HEK293T (cell line): ENCODE results near the gene FOSB.

Experiments used
- CTCF ChIA-PET: fragments of 350-600 bp; formaldehyde crosslinking; extraction: SDS; loops from one replicate; lab custom pipeline; 2021; ENCODE audit warnings: antibody characterized with exemption, inconsistent platforms; lab: Yijun Ruan, JAX
- POLR2A ChIA-PET: fragments of 350-600 bp; formaldehyde crosslinking; extraction: SDS; loops from one replicate; lab custom pipeline; 2020; ENCODE audit warnings: antibody characterized with exemption, inconsistent platforms; lab: Yijun Ruan, JAX
- DNase-seq: peaks from one replicate; pipeline ENCODE4 v3.0.0; 2012; ENCODE audit warnings: mixed read lengths; ENCODE audit errors: extremely low spot score
- ARNT ChIP-seq: fragments of 450-650 bp; IDR thresholded peaks from 2 replicates; pipeline ENCODE4 v1.6.1; 2017; ENCODE audit warnings: mild to moderate bottlenecking
- BHLHE40 ChIP-seq: fragments of 450-650 bp; IDR thresholded peaks from 2 replicates; pipeline ENCODE4 v1.6.1; 2016; ENCODE audit warnings: mild to moderate bottlenecking, moderate library complexity, borderline replicate concordance
- CTBP1 ChIP-seq: fragments of 450-650 bp; IDR thresholded peaks from 2 replicates; pipeline ENCODE4 v1.6.1; 2016; ENCODE audit warnings: borderline replicate concordance
- ELF4 ChIP-seq: fragments of 450-650 bp; IDR thresholded peaks from 2 replicates; pipeline ENCODE4 v1.6.1; 2017; ENCODE audit warnings: antibody characterized with exemption
- FOXA1 ChIP-seq: fragments of 450-650 bp; IDR thresholded peaks from 2 replicates; pipeline ENCODE4 v1.6.1; 2016; ENCODE audit warnings: mild to moderate bottlenecking
- FOXK2 ChIP-seq: fragments of 450-650 bp; IDR thresholded peaks from 2 replicates; pipeline ENCODE4 v1.6.1; 2016; ENCODE audit warnings: mild to moderate bottlenecking
- FOXM1 ChIP-seq: fragments of 450-650 bp; IDR thresholded peaks from 2 replicates; pipeline ENCODE4 v1.6.1; 2017; ENCODE audit warnings: mild to moderate bottlenecking, borderline replicate concordance
- HDGF ChIP-seq: fragments of 450-650 bp; IDR thresholded peaks from 2 replicates; pipeline ENCODE4 v1.6.1; 2017; ENCODE audit warnings: antibody characterized with exemption, borderline replicate concordance
- L3MBTL2 ChIP-seq: fragments of 450-650 bp; conservative IDR thresholded peaks from 2 replicates; pipeline ENCODE4 v1.6.1; 2016; ENCODE audit warnings: mild to moderate bottlenecking
- LEF1 ChIP-seq: fragments of 450-650 bp; IDR thresholded peaks from 2 replicates; pipeline ENCODE4 v1.6.1; 2017; ENCODE audit warnings: mild to moderate bottlenecking, borderline replicate concordance
- NFRKB ChIP-seq: fragments of 450-650 bp; IDR thresholded peaks from 2 replicates; pipeline ENCODE4 v1.6.1; 2016; ENCODE audit warnings: mild to moderate bottlenecking, moderate library complexity
- SP1 ChIP-seq: fragments of 450-650 bp; IDR thresholded peaks from 2 replicates; pipeline ENCODE4 v1.6.1; 2017
- SUZ12 ChIP-seq: fragments of 450-650 bp; IDR thresholded peaks from 2 replicates; pipeline ENCODE4 v1.6.1; 2016; ENCODE audit warnings: mild to moderate bottlenecking
- TARDBP ChIP-seq: fragments of 450-650 bp; IDR thresholded peaks from 2 replicates; pipeline ENCODE4 v1.6.1; 2016
- ZNF384 ChIP-seq: fragments of 450-650 bp; IDR thresholded peaks from 2 replicates; pipeline ENCODE4 v1.6.1; 2016
- TF ChIP-seq, protein P1 (sequence below): fragments of 450-650 bp; IDR thresholded peaks from 2 replicates; pipeline ENCODE4 v1.6.1; 2016

FOSB gene

DNA sequence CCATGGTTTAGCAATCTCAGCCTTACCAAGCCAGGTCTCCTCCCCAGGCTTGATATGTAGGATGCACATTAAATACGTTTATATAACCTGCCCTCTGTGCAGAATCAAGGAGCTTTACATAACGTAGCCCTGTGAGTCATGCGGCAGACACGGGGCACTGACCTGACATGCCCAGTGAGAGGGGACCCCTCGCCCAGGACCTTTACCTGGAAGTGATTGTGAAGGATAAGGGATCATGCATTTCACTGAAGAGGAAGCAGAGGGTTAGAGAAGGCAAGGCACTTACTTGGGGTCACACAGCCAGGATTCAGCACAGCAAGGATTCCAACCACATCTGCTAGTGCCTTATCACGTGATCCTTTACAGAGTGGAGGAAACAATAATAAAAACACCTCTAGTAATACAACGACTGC, 18.9 kb upstream of the FOSB start:
- TF ChIP-seq LEF1: no peak
- TF ChIP-seq CTBP1: no peak
- TF ChIP-seq HDGF: no peak
- no peak for TF ChIP-seq SUZ12
- TF ChIP-seq BHLHE40: no peak
- TF ChIP-seq FOXK2: no peak
- no peak for TF ChIP-seq NFRKB
- CTCF ChIA-PET: interaction anchor here (1.6 kb wide), 2 partner anchors 9 to 30 kb away, joined by 3 to 5 read pairs; no protein-coding TSS in a partner anchor
- no peak for DNase-seq
- POLR2A ChIA-PET: interaction anchor here (1.1 kb wide), 1 partner anchor 10 kb away, joined by 4 read pairs; no protein-coding TSS in a partner anchor

DNA sequence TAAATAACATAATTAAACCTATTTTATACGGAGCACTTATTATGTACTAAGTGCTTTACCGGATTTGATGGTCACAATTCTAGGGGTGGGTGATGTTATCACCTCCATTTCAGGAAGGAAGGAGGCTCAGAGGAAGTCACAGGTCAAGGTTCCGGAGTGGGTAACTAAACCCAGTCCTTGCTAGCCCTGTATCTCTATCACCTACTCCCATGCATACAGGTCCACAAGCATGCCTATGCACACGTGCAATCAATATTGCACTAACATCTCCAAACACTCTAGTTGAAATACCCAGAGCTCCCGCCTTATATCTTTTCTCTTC, 17.8 kb upstream of the FOSB start:
- TF ChIP-seq FOXM1 (no peak), ARNT (no peak), SUZ12 (no peak), FOXA1 (no peak), BHLHE40 (no peak), HDGF (no peak), FOXK2 (no peak), LEF1 (no peak), L3MBTL2 (no peak), ELF4 (no peak), SP1 (no peak), ZNF384 (no peak), NFRKB (no peak), CTBP1 (no peak), TARDBP (no peak)
- TF ChIP-seq, protein P1, sequence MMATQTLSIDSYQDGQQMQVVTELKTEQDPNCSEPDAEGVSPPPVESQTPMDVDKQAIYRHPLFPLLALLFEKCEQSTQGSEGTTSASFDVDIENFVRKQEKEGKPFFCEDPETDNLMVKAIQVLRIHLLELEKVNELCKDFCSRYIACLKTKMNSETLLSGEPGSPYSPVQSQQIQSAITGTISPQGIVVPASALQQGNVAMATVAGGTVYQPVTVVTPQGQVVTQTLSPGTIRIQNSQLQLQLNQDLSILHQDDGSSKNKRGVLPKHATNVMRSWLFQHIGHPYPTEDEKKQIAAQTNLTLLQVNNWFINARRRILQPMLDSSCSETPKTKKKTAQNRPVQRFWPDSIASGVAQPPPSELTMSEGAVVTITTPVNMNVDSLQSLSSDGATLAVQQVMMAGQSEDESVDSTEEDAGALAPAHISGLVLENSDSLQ: no peak
- no peak for DNase-seq
- ChIA-PET POLR2A (no interaction called here), CTCF (interaction anchor here (0.6 to 1.6 kb wide), 4 partner anchors 9 to 43 kb away, joined by 3 to 5 read pairs (median 3); no protein-coding TSS in a partner anchor)

DNA sequence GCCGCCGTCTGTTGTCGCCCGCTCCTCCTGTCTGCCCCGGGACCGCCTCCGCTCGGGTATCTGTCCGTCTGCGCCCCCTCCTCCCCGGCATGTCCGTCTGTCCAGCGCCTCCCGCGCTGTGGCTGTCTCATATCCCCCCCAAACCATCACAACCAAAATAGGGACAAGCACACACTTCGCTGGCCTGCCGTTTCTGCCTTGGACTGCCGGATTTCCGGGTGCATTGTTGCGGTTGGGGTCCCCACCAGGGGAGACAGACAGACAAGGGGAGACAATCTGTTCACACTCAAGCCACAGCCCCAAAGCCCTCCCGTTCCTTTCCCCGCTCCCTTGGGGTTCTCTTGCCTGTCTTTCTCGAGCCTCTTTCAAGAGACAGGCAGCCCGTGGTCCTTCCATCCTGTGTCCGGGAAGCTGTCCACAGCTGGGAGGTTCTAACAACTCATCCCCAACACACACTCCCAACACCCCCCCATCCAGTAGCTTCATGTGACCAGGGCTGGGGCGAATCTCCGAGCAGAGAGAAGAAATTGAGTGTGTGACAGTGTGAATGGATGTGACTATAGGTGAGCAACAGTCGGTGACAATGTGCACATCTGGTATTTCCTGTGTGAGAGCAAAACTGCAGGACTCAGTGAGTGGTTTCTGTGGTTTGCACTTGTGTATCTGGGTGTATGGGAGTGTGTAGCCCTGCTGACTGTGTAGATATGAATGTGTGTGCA, 16.5 kb upstream of the FOSB start:
- CTCF ChIA-PET: interaction anchor here (0.6 kb wide), 1 partner anchor 12 kb away, joined by 3 read pairs; no protein-coding TSS in a partner anchor
- POLR2A ChIA-PET: no interaction called here
- no peak for TF ChIP-seq LEF1
- no peak for TF ChIP-seq ZNF384
- TF ChIP-seq ARNT: no peak
- TF ChIP-seq HDGF: no peak
- no peak for TF ChIP-seq L3MBTL2
- no peak for TF ChIP-seq FOXM1
- TF ChIP-seq, protein P1: no peak
- no peak for TF ChIP-seq ELF4
- no peak for TF ChIP-seq FOXA1
- TF ChIP-seq NFRKB: no peak
- no peak for TF ChIP-seq BHLHE40
- no peak for TF ChIP-seq SP1
- no peak for TF ChIP-seq TARDBP
- TF ChIP-seq CTBP1: no peak
- no peak for TF ChIP-seq SUZ12
- DNase-seq: no peak

DNA sequence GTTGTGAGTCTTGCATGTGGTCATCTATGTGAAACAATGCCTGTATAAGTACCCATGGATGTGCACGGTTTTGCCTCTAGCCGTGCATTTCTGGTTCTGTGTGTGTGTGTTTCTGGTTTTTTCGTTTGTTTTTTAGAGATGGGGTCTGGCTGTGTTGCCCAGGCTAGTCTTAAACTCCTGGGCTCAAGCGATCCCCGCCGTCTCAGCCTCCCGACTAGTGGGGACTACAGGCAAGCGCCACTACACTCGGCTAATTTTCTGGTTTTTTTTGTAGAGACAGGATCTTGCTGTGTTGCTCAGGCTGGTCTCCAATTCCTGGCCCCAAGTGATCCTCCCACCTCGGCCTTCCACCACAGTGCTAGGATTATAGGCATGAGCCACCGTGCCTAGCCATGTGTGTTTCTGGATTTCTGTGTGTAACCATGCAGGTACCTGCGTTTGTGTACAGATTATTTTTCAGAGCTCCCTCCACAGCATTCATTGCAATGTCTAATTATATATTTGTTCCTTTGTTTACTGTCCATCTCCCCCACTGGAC, 15.9 kb upstream of the FOSB start:
- TF ChIP-seq ZNF384 (no peak), FOXM1 (no peak), NFRKB (no peak), LEF1 (no peak), CTBP1 (no peak), FOXA1 (no peak), L3MBTL2 (no peak), BHLHE40 (no peak), SP1 (no peak), SUZ12 (no peak), TARDBP (no peak), FOXK2 (no peak), HDGF (no peak), ARNT (no peak), ELF4 (no peak)
- TF ChIP-seq, protein P1: no peak
- ChIA-PET CTCF (no interaction called here), POLR2A (no interaction called here)
- DNase-seq: no peak

DNA sequence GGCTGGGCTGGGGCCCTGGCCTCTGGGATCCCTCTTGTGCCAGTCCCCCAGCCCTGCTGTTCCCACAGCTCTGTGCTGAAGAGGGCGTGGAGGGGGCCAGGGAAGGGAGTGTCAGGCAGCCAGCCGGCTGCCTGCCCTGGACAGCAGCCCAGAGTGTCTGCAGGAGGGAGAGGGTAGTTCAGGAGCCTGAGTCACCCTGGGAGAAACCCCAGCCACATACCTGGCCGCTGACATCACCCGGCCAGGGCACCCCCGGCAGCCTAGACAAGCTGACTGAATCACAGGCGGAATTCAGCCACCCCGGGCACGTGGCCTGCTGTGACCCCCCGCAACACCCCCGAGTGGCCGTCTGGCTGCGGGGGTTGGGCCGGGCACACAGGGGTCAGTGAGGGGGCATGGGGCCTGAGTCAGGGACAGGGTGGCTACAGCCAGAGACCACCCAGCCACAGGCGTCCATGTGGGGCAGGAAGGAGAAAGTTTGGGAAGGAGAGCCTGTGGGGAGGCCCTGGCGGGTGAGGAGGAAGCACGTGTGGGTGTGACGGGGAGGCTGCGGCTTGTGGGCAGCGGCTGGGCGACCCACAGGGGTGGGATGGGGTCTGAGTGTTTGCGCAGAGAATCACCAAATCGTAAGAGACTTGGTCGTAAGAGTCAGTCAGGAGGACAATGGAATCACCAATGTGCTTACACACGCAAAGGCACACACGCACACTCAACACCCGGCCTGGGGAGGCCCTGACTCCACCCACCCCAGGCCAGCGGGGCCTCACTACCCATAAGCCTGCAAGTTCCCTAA, 11.9 kb upstream of the FOSB start:
- ChIA-PET CTCF (interaction anchor here (0.6 kb wide), 1 partner anchor 22 kb away, joined by 3 read pairs; no protein-coding TSS in a partner anchor), POLR2A (interaction anchor here (0.8 to 1.2 kb wide), 4 partner anchors 12 to 16 kb away, joined by 3 to 4 read pairs (median 4); partner anchors contain the start of gene FOSB)
- TF ChIP-seq BHLHE40 (no peak), NFRKB (no peak), FOXM1 (no peak), TARDBP (no peak), LEF1 (no peak), L3MBTL2 (no peak; the same call in 1 of the 2 replicates), ARNT (no peak), HDGF (no peak), SP1 (no peak), FOXK2 (no peak), FOXA1 (no peak), SUZ12 (no peak), ZNF384 (no peak), CTBP1 (no peak), ELF4 (no peak)
- TF ChIP-seq, protein P1: no peak
- peak; percentile 56 for DNase-seq
